Common myeloid progenitor, CD34-positive (primary cell): Measurements from ENCODE around the gene TUT1.
A peak's percentile ranks its signal among the peaks of the same experiment; 100 is the strongest.
"Not testable (repeated sequence)": the region's sequence is repeated elsewhere in the genome, so short reads cannot be mapped to it uniquely, and the experiment has no call there.

Experiments used
- CTCF ChIA-PET: fragments of 350-600 bp; sonication (Branson Sonifier 250); formaldehyde crosslinking; loops from one replicate; lab custom pipeline; 2021; ENCODE audit warnings: antibody characterized with exemption; lab: Charles Lee
- POLR2A ChIA-PET: fragments of 350-600 bp; sonication (Branson Sonifier 250); formaldehyde crosslinking; loops from one replicate; lab custom pipeline; 2021; ENCODE audit warnings: antibody characterized with exemption; lab: Charles Lee
- DNase-seq, 3 donors: peaks; one replicate each; pipeline versions ENCODE4 v3.0.0 to v3.0.0-alpha.2; 2013
- H3K27ac ChIP-seq, 2 experiments: 1 replicate in 1 of 2; 2 replicates in 1 of 2; pipeline ENCODE4 v1.7.0; 2013; ENCODE audit warnings: inconsistent platforms in 2 of 2, low read length in 2 of 2, mild to moderate bottlenecking in 2 of 2, low read depth in 1 of 2, moderate library complexity in 1 of 2; ENCODE audit not compliant: severe bottlenecking in 2 of 2, insufficient read depth in 1 of 2, poor library complexity in 1 of 2
- H3K27me3 ChIP-seq, 5 experiments: replicated peaks in 2 of 5; 1 replicate in 3 of 5; 2 replicates in 2 of 5; pipeline versions ENCODE4 v1.6.1 to v1.7.0; 2013; ENCODE audit warnings: low read length in 4 of 5, mild to moderate bottlenecking in 2 of 5, moderate library complexity in 2 of 5, inconsistent platforms in 1 of 5; ENCODE audit not compliant: insufficient read depth in 5 of 5, control insufficient read depth in 4 of 5
- H3K36me3 ChIP-seq, 4 experiments: 1 replicate in 2 of 4; 2 replicates in 2 of 4; pipeline versions ENCODE4 v1.6.1 to v1.7.0; 2013; ENCODE audit warnings: low read length in 3 of 4, control low read depth in 1 of 4, mild to moderate bottlenecking in 1 of 4; ENCODE audit not compliant: control insufficient read depth in 4 of 4, insufficient read depth in 4 of 4
- H3K4me1 ChIP-seq, 4 experiments: 1 replicate in 3 of 4; 2 replicates in 1 of 4; pipeline versions ENCODE4 v1.6.1 to v1.7.1; 2013; ENCODE audit warnings: low read length in 3 of 4, mild to moderate bottlenecking in 3 of 4, control low read depth in 1 of 4, inconsistent platforms in 1 of 4, moderate library complexity in 1 of 4; ENCODE audit not compliant: control insufficient read depth in 4 of 4, insufficient read depth in 4 of 4; ENCODE audit errors: control extremely low read depth in 1 of 4
- H3K4me3 ChIP-seq, 7 experiments: 1 replicate in 4 of 7; 2 replicates in 3 of 7; pipeline versions ENCODE4 v1.5.1 to v1.7.0; 2013; ENCODE audit warnings: mild to moderate bottlenecking in 7 of 7, low read length in 6 of 7, moderate library complexity in 6 of 7, inconsistent platforms in 2 of 7, low read depth in 2 of 7, control low read depth in 1 of 7; ENCODE audit not compliant: insufficient read depth in 4 of 7, control insufficient read depth in 1 of 7; ENCODE audit errors: extremely low read depth in 1 of 7
- H3K9me3 ChIP-seq, 5 experiments: 1 replicate in 4 of 5; 2 replicates in 1 of 5; pipeline versions ENCODE4 v1.6.1 to v1.7.1; 2013; ENCODE audit warnings: low read length in 4 of 5, mild to moderate bottlenecking in 2 of 5, inconsistent platforms in 1 of 5, low read depth in 1 of 5, moderate library complexity in 1 of 5; ENCODE audit not compliant: control insufficient read depth in 4 of 5, insufficient read depth in 2 of 5; ENCODE audit errors: control extremely low read depth in 1 of 5
- WGBS: methylation state at CpG from one replicate; pipeline ENCODE4 v1.1.5; 2013; ENCODE audit not compliant: insufficient coverage; 5-methylcytosine and 5-hydroxymethylcytosine counted together

Gene TUT1

DNA sequence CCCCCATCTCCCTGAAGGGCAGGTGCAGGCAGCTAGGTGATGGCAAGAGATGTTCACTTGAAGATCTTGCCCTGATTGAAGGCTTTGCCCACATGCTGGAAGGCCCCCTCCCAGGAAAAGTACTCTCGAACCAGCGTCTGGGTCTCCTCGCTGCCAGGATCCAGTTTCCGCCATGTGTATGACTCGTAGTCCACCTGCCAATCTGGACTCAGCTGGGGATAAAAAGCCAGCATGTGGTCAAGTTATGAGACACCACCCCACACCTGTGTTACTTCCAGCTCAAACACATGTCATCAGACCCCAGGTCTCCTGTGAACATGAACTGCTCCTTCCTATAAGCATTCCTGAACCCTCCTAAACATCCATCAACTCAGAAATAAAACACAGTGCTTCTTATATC, 31.7 kb downstream of the TUT1 start:
- DNase-seq, H3K27me3 ChIP-seq, POLR2A ChIA-PET, H3K9me3 ChIP-seq, H3K4me3 ChIP-seq: not testable (repeated sequence)
- CTCF ChIA-PET: interaction anchor here (0.7 to 19.4 kb wide), 13 partner anchors 8 to 281 kb away, joined by 3 to 283 read pairs (median 6); partner anchors contain the start of genes AHNAK and EEF1G
- H3K36me3 ChIP-seq: peaks cover 16 to 51% (median 35%) of the 10 kb centered on the region in 4 experiments
- H3K4me1 ChIP-seq: peaks cover 12 to 60% (median 56%) of the 10 kb centered on the region in 4 experiments
- 98% methylated on average over 5 of the region's 5 CpGs for WGBS
- H3K27ac ChIP-seq: peak overlapping the region in 1 of 2 experiments; percentile 97

DNA sequence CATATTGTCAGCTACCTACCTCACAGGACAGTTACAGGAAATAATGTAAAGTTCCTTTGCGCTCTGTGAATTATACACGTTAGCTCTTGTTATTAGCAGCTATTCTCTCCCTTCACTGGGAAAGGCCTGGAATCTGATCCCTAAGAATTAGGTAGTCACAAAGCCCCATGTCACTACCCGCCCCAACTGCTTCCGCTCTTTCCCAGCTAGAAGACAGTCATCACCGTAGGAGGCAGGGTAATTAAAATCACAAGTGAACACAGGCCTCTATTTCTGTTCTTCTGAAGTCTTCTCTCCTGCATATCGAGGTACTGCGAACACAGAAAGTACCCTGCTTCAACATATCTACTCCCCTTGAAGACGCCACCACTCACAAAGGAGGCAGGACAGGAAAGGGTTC, 32.1 kb downstream of the TUT1 start:
- WGBS: 100% methylated on average over 7 of the region's 8 CpGs
- CTCF ChIA-PET: interaction anchor here (0.8 to 19.4 kb wide), 8 partner anchors 9 to 165 kb away, joined by 3 to 283 read pairs (median 21); partner anchors contain the start of gene AHNAK
- peak overlapping the region in 1 of 2 experiments; percentile 97 for H3K27ac ChIP-seq

DNA sequence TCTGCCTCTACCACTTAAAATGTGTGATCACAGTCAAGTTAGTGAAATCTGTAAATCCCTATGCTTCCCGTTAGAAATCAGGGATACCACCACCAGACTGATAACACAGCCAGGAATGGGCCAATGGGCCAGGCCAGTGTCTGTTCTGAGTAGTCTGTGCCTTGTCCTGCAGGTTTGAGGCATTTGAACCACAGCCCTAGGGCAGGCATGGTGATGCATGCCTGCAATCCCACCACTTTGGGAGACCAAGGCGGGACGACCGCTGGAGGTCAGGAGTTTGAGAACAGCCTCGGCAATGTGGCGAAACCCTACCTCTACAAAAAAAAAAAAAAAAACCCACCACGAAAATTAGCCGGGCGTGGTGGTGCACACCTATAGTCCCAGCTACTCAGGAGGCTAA, 32.7 kb downstream of the TUT1 start:
- DNase-seq: no peak
- ChIA-PET POLR2A (interaction anchor here (1.3 kb wide), 1 partner anchor 12 kb away, joined by 5 read pairs; the partner anchor contains the start of gene AHNAK), CTCF (interaction anchor here (0.8 to 19.4 kb wide), 8 partner anchors 9 to 164 kb away, joined by 3 to 283 read pairs (median 6); partner anchors contain the start of gene AHNAK)
- no peak overlapping the region for H3K4me3 ChIP-seq
- peaks cover 12 to 47% (median 30%) of the 10 kb centered on the region in 4 experiments for H3K36me3 ChIP-seq
- H3K9me3 ChIP-seq: no peaks in the 10 kb centered on the region
- no peaks in the 10 kb centered on the region for H3K27me3 ChIP-seq
- H3K27ac ChIP-seq: peak overlapping the region in 1 of 2 experiments; percentile 97
- peaks cover 17 to 70% (median 66%) of the 10 kb centered on the region in 4 experiments for H3K4me1 ChIP-seq
- 83% methylated on average over 1 of the region's 9 CpGs for whole genome bisulfite sequencing

More for the DNA sequence above, 32.1 kb downstream of the TUT1 start:
- no peak for DNase-seq
- no peaks in the 10 kb centered on the region for H3K27me3 ChIP-seq
- no peak overlapping the region for H3K4me3 ChIP-seq
- peaks cover 13 to 51% (median 33%) of the 10 kb centered on the region in 4 experiments for H3K36me3 ChIP-seq
- POLR2A ChIA-PET: no interaction called here
- no peaks in the 10 kb centered on the region for H3K9me3 ChIP-seq
- H3K4me1 ChIP-seq: peaks cover 13 to 64% (median 60%) of the 10 kb centered on the region in 4 experiments

DNA sequence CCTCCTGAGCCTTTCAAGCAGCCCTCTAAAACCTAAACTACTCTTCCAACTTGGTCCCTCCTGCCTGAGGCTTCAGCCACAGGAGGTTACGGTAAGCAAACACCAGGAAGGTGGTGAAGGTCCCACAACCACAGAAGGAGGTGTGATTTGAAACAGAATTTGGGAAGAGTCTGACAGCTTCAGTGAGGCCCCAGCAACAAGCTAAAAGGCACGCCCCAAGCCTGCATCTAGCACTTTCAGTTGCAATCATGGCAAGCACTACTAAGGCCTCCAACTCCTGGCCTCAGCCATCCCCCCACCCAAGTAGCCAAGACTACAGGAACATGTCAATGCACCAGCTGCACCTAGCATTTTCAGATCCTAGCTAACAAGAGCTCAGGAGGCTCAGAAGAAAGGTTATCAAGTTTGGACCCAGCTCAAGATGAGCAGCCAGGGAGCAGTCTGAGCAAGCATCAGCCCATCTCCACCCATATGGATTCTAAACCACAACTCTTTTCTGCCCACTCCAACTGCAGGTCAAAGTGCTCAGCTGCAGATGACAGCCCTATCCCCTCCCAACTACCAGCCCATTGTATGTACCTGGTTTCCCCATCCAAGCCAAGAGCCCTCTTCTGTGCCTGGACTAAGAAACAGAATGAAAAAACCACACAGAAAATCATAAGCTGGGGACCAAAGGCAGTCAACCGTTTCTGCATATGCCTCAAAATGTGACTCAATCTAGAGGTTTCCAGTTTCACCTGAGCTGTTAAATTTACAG, 34.3 kb downstream of the TUT1 start:
- 14% methylated on average over 2 of the region's 3 CpGs for WGBS
- Histone ChIP-seq H3K27ac (peak overlapping the region; percentile 96 to 97), H3K9me3 (no peaks in the 10 kb centered on the region), H3K4me3 (peak overlapping the region in 5 of 7 experiments; percentile 37 to 70 (median 53)), H3K27me3 (no peaks in the 10 kb centered on the region), H3K4me1 (peaks cover 21 to 86% (median 82%) of the 10 kb centered on the region in 4 experiments), H3K36me3 (peaks cover 9 to 34% (median 23%) of the 10 kb centered on the region in 4 experiments)
- DNase-seq: no peak
- CTCF ChIA-PET: interaction anchor here (0.6 to 19.4 kb wide), 10 partner anchors 9 to 536 kb away, joined by 3 to 283 read pairs (median 4); partner anchors contain the start of genes AHNAK and TUT1
- POLR2A ChIA-PET: interaction anchor here (0.9 to 1.0 kb wide), 4 partner anchors 9 to 325 kb away, joined by 3 to 4 read pairs (median 3); partner anchors contain the start of gene TUT1

DNA sequence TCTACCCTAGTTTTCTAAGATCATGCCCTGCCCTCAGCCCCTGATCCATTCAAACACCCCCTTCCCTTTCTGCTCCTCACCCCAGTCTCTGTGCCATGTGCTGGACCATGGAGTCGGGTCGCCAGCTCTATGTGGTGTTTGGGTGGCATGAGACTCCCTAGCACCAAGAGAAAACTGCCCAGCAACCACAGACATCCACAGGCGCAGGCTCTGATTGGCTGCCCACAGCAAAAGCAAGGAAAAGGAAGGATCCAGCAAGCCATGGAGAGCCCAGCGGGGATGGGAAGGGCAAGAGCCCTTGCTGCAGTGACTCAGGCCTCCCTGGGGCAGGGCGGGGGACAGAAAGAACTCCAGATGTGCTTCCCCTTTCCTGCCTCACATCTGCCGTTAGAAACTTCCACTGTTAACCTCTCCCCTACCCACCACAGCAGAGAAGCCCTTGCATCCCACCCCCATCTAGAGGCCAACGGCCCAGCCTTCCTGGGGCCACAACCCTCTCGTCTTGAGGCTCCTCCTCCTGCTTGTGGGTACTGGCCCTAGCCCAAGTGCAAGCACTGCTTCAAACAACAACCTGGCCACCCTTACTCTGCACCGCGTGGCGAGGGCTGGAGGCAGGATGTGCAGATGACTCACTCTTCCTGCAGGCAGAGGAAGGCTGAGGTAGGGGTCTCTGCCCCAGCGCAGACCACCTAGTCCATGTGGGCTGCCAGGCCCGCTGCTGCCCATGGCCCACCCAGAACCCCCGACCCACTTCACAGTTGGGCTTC, 35.0 kb downstream of the TUT1 start:
- H3K4me3 ChIP-seq: peak overlapping the region in 6 of 7 experiments; percentile 4 to 70 (median 52)

DNA sequence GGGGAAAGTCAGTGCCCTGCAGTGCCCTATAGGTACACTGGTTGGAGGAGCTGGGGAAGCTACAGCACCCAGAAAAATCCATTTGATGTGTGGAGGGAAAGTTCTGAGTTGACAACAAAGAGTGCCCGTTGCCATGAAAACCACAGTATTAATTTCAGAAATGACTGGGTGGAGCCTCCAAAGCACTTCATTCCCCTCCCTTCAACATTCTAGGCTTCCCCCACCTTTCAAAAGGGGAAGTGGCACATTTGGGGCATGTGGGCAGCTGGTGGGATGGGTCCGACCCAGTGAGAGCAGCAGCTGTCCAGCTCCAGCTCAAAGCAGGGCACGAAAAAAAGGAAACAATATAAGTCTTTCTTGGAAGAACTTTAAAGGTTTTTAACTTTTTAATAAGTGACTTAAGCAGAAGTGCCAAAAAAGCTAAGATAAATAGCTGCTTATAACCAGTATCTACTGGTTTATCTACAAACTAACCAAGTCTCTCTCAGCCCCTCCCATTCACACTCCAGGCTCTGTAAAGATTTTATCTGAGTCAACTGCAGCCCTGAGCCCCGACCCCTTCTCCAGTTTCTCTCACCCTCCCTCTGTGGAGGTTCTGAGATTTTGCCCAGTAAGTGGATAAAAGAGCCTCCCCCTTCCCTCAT, 35.7 kb downstream of the TUT1 start:
- peaks cover 7 to 24% (median 17%) of the 10 kb centered on the region in 4 experiments for H3K36me3 ChIP-seq
- H3K4me3 ChIP-seq: peak overlapping the region in 5 of 7 experiments; percentile 37 to 70 (median 53)
- no peaks in the 10 kb centered on the region for H3K9me3 ChIP-seq
- H3K27me3 ChIP-seq: no peaks in the 10 kb centered on the region
- ChIA-PET POLR2A (interaction anchor here (1.2 to 2.3 kb wide), 3 partner anchors 9 to 109 kb away, joined by 4 to 10 read pairs (median 4); partner anchors contain the start of genes AHNAK, C11orf98 and CSKMT), CTCF (interaction anchor here (0.7 to 19.4 kb wide), 6 partner anchors 9 to 160 kb away, joined by 3 to 283 read pairs (median 8); partner anchors contain the start of gene AHNAK)
- H3K27ac ChIP-seq: peak overlapping the region; percentile 96 to 97
- peak; percentile 91 to 97 (median 96) for DNase-seq
- 0% methylated on average over 3 of the region's 4 CpGs for WGBS
- peaks cover 19 to 94% (median 92%) of the 10 kb centered on the region in 4 experiments for H3K4me1 ChIP-seq

More for the DNA sequence above, 35.0 kb downstream of the TUT1 start:
- H3K27ac ChIP-seq: peak overlapping the region; percentile 96 to 97
- WGBS: 0% methylated on average over 9 of the region's 14 CpGs
- peaks cover 7 to 28% (median 20%) of the 10 kb centered on the region in 4 experiments for H3K36me3 ChIP-seq
- ChIA-PET CTCF (interaction anchor here (0.9 to 19.4 kb wide), 8 partner anchors 9 to 164 kb away, joined by 3 to 283 read pairs (median 8); partner anchors contain the start of genes AHNAK and TUT1), POLR2A (interaction anchor here (0.9 to 2.3 kb wide), 7 partner anchors 9 to 325 kb away, joined by 3 to 10 read pairs (median 4); partner anchors contain the start of genes AHNAK, C11orf98, CSKMT and TUT1)
- H3K4me1 ChIP-seq: peaks cover 23 to 93% (median 89%) of the 10 kb centered on the region in 4 experiments
- DNase-seq: peak; percentile 93 to 99 (median 98)
- no peaks in the 10 kb centered on the region for H3K9me3 ChIP-seq
- no peaks in the 10 kb centered on the region for H3K27me3 ChIP-seq
